ENCODE results near the gene TCF4. TPM values are rescaled to one million over a fixed set of nuclear protein-coding genes. Genes with fewer than 3 reads are reported as not detected.

TCF4 gene
- total and polyA plus RNA-seq, 8 donors = 99.1 to 165 (median 138) TPM

- TF ChIP-seq CTCF (IDR thresholded peaks at IDR 0.05) = no peak
- peaks cover 0 to 17% of the 10 kb centered on the region in 2 donors for H3K4me1 ChIP-seq
- ATAC-seq = peak; percentile 1
- H3K36me3 ChIP-seq = no peaks in the 10 kb centered on the region
- intact Hi-C loops (cut with DNase I) = loop anchor here in 1 of 2 donors (5.0 kb wide), 1 partner anchor 167 kb away; no protein-coding TSS in a partner anchor
- peak overlapping the region; percentile 56 to 61 for H3K4me3 ChIP-seq
- H3K27me3 ChIP-seq = no peaks in the 10 kb centered on the region
- H3K27ac ChIP-seq = peak overlapping the region; percentile 86 to 91
- DNase-seq = no peak
- no peaks in the 10 kb centered on the region for H3K9me3 ChIP-seq
Measured at GRCh38 chr18:55588870-55589595, 1.0 kb upstream of the TCF4 start.

GRCh38 chr18:55587418-55588110, 428 bp downstream of the TCF4 start:
- no peak for ATAC-seq

GRCh38 chr18:55585920-55586561, 2.0 kb downstream of the TCF4 start:
- H3K4me3 ChIP-seq = peak overlapping the region; percentile 56 to 61
- intact Hi-C loops (cut with DNase I) = loop anchor here in 1 of 2 donors (5.0 kb wide), 1 partner anchor 164 kb away; no protein-coding TSS in a partner anchor
- ATAC-seq (no peak), DNase-seq (peak in 2 of 4 donors; percentile 25 to 34)
- peaks cover 0 to 17% of the 10 kb centered on the region in 2 donors for H3K4me1 ChIP-seq
- H3K27me3 ChIP-seq = no peaks in the 10 kb centered on the region
- no peaks in the 10 kb centered on the region for H3K36me3 ChIP-seq
- TF ChIP-seq CTCF (IDR thresholded peaks at IDR 0.05) = no peak
- H3K27ac ChIP-seq = peak overlapping the region; percentile 86 to 91
- H3K9me3 ChIP-seq = no peaks in the 10 kb centered on the region

More at GRCh38 chr18:55587418-55588110, 428 bp downstream of the TCF4 start:
- intact Hi-C loops (cut with DNase I) = loop anchor here in 1 of 2 donors (5.0 kb wide), 1 partner anchor 165 kb away; no protein-coding TSS in a partner anchor
- Histone ChIP-seq H3K4me3 (peak overlapping the region; percentile 56 to 61), H3K9me3 (no peaks in the 10 kb centered on the region), H3K27me3 (no peaks in the 10 kb centered on the region), H3K4me1 (peaks cover 0 to 17% of the 10 kb centered on the region in 2 donors), H3K27ac (peak overlapping the region; percentile 86 to 91), H3K36me3 (no peaks in the 10 kb centered on the region)
- peak in 2 of 4 donors; percentile 48 to 63 for DNase-seq
- no peak for TF ChIP-seq CTCF (IDR thresholded peaks at IDR 0.05)

- peak overlapping the region; percentile 56 to 61 for H3K4me3 ChIP-seq
- ATAC-seq = no peak
- DNase-seq = peak in 2 of 4 donors; percentile 56 to 67
- no peaks in the 10 kb centered on the region for H3K27me3 ChIP-seq
- peaks cover 0 to 17% of the 10 kb centered on the region in 2 donors for H3K4me1 ChIP-seq
- no peak for TF ChIP-seq CTCF (IDR thresholded peaks at IDR 0.05)
- H3K36me3 ChIP-seq = no peaks in the 10 kb centered on the region
- H3K9me3 ChIP-seq = no peaks in the 10 kb centered on the region
- peak overlapping the region; percentile 86 to 91 for H3K27ac ChIP-seq
- intact Hi-C loops (cut with DNase I) = loop anchor here in 1 of 2 donors (5.0 kb wide), 1 partner anchor 163 kb away; no protein-coding TSS in a partner anchor
Measured at GRCh38 chr18:55585065-55585919, 2.7 kb downstream of the TCF4 start.

Data from left lung (tissue), 10 donors.